Measurements from ENCODE around the gene PTTG2. TPM values are rescaled to one million over a fixed set of nuclear protein-coding genes. Genes with fewer than 3 reads are reported as not detected.

Gene PTTG2
- total RNA-seq, 1 experiment from 2014 or later: 0.35 TPM

DNA sequence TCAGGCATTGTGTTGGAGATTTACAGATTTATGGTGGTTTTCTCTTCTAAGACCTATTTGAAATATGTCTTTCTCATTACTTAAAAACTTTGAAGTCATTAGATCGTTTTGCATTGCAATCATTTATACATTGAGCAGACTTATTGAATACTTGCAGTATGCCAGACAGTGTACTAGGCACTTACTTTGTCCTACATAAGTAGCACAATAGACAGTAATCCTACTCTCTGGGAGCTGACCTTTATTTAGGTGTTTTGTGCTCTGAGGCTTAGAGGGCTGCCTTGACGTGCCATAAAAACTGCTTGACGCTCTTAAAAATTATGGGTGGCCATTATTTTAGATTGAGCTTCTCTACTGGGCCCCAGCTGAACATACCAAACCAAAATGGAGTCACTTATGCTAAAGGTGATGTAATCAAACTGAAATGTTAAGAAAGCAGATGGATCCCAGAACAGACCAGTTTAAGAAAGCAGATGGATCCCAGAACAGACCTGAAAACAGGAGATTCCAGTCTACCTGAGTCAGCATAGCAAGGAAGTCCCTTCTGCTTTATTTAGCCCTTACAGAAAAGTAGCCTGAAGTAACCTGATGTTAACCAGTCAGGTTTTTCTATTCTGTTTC, 42.4 kb downstream of the PTTG2 start:
- CTCF ChIA-PET: no interaction called here
- H3K4me3 Mint-ChIP-seq: no peak overlapping the region
- peak overlapping the region; percentile 82 for H3K27ac Mint-ChIP-seq
- no peaks in the 10 kb centered on the region for H3K9me3 Mint-ChIP-seq
- TF ChIP-seq ZNF396 (CRISPR knock-in tag; IDR thresholded peaks at IDR 0.05; ENCODE audit: borderline replicate concordance): peak; percentile 98
- TF ChIP-seq, protein P1, sequence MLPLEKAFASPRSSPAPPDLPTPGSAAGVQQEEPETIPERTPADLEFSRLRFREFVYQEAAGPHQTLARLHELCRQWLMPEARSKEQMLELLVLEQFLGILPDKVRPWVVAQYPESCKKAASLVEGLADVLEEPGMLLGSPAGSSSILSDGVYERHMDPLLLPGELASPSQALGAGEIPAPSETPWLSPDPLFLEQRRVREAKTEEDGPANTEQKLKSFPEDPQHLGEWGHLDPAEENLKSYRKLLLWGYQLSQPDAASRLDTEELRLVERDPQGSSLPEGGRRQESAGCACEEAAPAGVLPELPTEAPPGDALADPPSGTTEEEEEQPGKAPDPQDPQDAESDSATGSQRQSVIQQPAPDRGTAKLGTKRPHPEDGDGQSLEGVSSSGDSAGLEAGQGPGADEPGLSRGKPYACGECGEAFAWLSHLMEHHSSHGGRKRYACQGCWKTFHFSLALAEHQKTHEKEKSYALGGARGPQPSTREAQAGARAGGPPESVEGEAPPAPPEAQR (CRISPR knock-in tag; IDR thresholded peaks at IDR 0.05): peak; percentile 89
- TF ChIP-seq, protein P2, sequence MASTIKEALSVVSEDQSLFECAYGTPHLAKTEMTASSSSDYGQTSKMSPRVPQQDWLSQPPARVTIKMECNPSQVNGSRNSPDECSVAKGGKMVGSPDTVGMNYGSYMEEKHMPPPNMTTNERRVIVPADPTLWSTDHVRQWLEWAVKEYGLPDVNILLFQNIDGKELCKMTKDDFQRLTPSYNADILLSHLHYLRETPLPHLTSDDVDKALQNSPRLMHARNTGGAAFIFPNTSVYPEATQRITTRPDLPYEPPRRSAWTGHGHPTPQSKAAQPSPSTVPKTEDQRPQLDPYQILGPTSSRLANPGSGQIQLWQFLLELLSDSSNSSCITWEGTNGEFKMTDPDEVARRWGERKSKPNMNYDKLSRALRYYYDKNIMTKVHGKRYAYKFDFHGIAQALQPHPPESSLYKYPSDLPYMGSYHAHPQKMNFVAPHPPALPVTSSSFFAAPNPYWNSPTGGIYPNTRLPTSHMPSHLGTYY (CRISPR knock-in tag; IDR thresholded peaks at IDR 0.05): peak; percentile 56; the same call in 1 of the 2 replicates
- TF ChIP-seq NFATC4 (CRISPR knock-in tag; IDR thresholded peaks at IDR 0.05): 0 out of 2 replicates have a peak, but pooled peaks have one; percentile 58
- TF ChIP-seq, protein P3, sequence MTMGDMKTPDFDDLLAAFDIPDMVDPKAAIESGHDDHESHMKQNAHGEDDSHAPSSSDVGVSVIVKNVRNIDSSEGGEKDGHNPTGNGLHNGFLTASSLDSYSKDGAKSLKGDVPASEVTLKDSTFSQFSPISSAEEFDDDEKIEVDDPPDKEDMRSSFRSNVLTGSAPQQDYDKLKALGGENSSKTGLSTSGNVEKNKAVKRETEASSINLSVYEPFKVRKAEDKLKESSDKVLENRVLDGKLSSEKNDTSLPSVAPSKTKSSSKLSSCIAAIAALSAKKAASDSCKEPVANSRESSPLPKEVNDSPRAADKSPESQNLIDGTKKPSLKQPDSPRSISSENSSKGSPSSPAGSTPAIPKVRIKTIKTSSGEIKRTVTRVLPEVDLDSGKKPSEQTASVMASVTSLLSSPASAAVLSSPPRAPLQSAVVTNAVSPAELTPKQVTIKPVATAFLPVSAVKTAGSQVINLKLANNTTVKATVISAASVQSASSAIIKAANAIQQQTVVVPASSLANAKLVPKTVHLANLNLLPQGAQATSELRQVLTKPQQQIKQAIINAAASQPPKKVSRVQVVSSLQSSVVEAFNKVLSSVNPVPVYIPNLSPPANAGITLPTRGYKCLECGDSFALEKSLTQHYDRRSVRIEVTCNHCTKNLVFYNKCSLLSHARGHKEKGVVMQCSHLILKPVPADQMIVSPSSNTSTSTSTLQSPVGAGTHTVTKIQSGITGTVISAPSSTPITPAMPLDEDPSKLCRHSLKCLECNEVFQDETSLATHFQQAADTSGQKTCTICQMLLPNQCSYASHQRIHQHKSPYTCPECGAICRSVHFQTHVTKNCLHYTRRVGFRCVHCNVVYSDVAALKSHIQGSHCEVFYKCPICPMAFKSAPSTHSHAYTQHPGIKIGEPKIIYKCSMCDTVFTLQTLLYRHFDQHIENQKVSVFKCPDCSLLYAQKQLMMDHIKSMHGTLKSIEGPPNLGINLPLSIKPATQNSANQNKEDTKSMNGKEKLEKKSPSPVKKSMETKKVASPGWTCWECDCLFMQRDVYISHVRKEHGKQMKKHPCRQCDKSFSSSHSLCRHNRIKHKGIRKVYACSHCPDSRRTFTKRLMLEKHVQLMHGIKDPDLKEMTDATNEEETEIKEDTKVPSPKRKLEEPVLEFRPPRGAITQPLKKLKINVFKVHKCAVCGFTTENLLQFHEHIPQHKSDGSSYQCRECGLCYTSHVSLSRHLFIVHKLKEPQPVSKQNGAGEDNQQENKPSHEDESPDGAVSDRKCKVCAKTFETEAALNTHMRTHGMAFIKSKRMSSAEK (CRISPR knock-in tag; IDR thresholded peaks at IDR 0.05; ENCODE audit: borderline replicate concordance): 0 out of 2 replicates have a peak, but pooled peaks have one; percentile 76
- TF ChIP-seq, protein P4, sequence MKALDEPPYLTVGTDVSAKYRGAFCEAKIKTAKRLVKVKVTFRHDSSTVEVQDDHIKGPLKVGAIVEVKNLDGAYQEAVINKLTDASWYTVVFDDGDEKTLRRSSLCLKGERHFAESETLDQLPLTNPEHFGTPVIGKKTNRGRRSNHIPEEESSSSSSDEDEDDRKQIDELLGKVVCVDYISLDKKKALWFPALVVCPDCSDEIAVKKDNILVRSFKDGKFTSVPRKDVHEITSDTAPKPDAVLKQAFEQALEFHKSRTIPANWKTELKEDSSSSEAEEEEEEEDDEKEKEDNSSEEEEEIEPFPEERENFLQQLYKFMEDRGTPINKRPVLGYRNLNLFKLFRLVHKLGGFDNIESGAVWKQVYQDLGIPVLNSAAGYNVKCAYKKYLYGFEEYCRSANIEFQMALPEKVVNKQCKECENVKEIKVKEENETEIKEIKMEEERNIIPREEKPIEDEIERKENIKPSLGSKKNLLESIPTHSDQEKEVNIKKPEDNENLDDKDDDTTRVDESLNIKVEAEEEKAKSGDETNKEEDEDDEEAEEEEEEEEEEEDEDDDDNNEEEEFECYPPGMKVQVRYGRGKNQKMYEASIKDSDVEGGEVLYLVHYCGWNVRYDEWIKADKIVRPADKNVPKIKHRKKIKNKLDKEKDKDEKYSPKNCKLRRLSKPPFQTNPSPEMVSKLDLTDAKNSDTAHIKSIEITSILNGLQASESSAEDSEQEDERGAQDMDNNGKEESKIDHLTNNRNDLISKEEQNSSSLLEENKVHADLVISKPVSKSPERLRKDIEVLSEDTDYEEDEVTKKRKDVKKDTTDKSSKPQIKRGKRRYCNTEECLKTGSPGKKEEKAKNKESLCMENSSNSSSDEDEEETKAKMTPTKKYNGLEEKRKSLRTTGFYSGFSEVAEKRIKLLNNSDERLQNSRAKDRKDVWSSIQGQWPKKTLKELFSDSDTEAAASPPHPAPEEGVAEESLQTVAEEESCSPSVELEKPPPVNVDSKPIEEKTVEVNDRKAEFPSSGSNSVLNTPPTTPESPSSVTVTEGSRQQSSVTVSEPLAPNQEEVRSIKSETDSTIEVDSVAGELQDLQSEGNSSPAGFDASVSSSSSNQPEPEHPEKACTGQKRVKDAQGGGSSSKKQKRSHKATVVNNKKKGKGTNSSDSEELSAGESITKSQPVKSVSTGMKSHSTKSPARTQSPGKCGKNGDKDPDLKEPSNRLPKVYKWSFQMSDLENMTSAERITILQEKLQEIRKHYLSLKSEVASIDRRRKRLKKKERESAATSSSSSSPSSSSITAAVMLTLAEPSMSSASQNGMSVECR (CRISPR knock-in tag; IDR thresholded peaks at IDR 0.05; ENCODE audit: borderline replicate concordance): no peak
- TF ChIP-seq, protein P5, sequence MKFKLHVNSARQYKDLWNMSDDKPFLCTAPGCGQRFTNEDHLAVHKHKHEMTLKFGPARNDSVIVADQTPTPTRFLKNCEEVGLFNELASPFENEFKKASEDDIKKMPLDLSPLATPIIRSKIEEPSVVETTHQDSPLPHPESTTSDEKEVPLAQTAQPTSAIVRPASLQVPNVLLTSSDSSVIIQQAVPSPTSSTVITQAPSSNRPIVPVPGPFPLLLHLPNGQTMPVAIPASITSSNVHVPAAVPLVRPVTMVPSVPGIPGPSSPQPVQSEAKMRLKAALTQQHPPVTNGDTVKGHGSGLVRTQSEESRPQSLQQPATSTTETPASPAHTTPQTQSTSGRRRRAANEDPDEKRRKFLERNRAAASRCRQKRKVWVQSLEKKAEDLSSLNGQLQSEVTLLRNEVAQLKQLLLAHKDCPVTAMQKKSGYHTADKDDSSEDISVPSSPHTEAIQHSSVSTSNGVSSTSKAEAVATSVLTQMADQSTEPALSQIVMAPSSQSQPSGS (CRISPR knock-in tag; IDR thresholded peaks at IDR 0.05; ENCODE audit: borderline replicate concordance, low read depth): no peak
- TF ChIP-seq ZNF138 (CRISPR knock-in tag; conservative IDR thresholded peaks at IDR 0.05): no peak
- POLR2A ChIA-PET: interaction anchor here (1.0 kb wide), 1 partner anchor 12 kb away, joined by 4 read pairs; no protein-coding TSS in a partner anchor
- no peaks in the 10 kb centered on the region for H3K36me3 Mint-ChIP-seq
- peaks cover 74% of the 10 kb centered on the region for H3K4me1 Mint-ChIP-seq
- ATAC-seq (peak; percentile 15; the same call in 1 of the 2 replicates), DNase-seq (ENCODE audit: low spot score) (no peak)
- no peaks in the 10 kb centered on the region for H3K27me3 Mint-ChIP-seq (ENCODE audit: low read depth)

DNA sequence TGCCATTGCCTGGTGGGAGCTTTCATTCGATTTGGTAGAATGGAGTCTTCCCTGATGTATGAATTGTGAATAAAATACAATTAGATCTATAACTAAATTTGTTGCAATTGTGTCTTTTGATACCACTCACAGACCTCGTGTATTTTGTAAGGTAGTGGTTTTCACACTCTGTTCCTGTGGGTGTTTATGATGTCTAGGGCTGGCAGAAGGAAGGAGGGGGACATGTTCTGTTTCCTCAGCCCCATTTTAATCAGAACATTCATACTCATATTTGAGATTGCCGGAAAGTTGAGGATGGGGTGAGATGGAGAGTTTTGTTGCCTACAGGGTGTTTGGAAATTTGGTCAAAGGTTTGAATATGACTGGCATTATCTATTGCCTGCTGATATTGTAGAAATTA, 42.9 kb downstream of the PTTG2 start:
- Mint-ChIP-seq H3K4me3 (no peak overlapping the region), H3K4me1 (peaks cover 73% of the 10 kb centered on the region), H3K9me3 (no peaks in the 10 kb centered on the region), H3K27ac (peak overlapping the region; percentile 70), H3K27me3 (ENCODE audit: low read depth) (no peaks in the 10 kb centered on the region), H3K36me3 (no peaks in the 10 kb centered on the region)
- DNase-seq (ENCODE audit: low spot score) (no peak), ATAC-seq (no peak)
- CTCF ChIA-PET: interaction anchor here (1.3 kb wide), 1 partner anchor 25 kb away, joined by 3 read pairs; no protein-coding TSS in a partner anchor
- POLR2A ChIA-PET: interaction anchor here (1.0 kb wide), 2 partner anchors 12 to 15 kb away, joined by 3 to 4 read pairs; no protein-coding TSS in a partner anchor
- TF ChIP-seq, protein P6, sequence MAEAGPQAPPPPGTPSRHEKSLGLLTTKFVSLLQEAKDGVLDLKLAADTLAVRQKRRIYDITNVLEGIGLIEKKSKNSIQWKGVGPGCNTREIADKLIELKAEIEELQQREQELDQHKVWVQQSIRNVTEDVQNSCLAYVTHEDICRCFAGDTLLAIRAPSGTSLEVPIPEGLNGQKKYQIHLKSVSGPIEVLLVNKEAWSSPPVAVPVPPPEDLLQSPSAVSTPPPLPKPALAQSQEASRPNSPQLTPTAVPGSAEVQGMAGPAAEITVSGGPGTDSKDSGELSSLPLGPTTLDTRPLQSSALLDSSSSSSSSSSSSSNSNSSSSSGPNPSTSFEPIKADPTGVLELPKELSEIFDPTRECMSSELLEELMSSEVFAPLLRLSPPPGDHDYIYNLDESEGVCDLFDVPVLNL (CRISPR knock-in tag; IDR thresholded peaks at IDR 0.05; ENCODE audit: borderline replicate concordance, low read depth): no peak
- TF ChIP-seq, protein P1 (CRISPR knock-in tag; IDR thresholded peaks at IDR 0.05): no peak
- TF ChIP-seq, protein P7, sequence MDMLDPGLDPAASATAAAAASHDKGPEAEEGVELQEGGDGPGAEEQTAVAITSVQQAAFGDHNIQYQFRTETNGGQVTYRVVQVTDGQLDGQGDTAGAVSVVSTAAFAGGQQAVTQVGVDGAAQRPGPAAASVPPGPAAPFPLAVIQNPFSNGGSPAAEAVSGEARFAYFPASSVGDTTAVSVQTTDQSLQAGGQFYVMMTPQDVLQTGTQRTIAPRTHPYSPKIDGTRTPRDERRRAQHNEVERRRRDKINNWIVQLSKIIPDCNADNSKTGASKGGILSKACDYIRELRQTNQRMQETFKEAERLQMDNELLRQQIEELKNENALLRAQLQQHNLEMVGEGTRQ (CRISPR knock-in tag; IDR thresholded peaks at IDR 0.05): no peak
- TF ChIP-seq, protein P8, sequence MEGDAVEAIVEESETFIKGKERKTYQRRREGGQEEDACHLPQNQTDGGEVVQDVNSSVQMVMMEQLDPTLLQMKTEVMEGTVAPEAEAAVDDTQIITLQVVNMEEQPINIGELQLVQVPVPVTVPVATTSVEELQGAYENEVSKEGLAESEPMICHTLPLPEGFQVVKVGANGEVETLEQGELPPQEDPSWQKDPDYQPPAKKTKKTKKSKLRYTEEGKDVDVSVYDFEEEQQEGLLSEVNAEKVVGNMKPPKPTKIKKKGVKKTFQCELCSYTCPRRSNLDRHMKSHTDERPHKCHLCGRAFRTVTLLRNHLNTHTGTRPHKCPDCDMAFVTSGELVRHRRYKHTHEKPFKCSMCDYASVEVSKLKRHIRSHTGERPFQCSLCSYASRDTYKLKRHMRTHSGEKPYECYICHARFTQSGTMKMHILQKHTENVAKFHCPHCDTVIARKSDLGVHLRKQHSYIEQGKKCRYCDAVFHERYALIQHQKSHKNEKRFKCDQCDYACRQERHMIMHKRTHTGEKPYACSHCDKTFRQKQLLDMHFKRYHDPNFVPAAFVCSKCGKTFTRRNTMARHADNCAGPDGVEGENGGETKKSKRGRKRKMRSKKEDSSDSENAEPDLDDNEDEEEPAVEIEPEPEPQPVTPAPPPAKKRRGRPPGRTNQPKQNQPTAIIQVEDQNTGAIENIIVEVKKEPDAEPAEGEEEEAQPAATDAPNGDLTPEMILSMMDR (IDR thresholded peaks at IDR 0.05): no peak
